ENCODE data around the gene TMEM38B. TPM values are rescaled to one million over a fixed set of nuclear protein-coding genes. Genes with fewer than 3 reads are reported as not detected.

TMEM38B gene
- total RNA-seq, 3 donors from 2014 or later, result 8.5 to 25.2 (median 22.4) TPM

- Histone ChIP-seq H3K4me3 (no peak overlapping the region), H3K4me1 (no peaks in the 10 kb centered on the region), H3K27ac (no peak overlapping the region), H3K36me3 (no peaks in the 10 kb centered on the region), H3K9me3 (no peaks in the 10 kb centered on the region), H3K27me3 (no peaks in the 10 kb centered on the region)
- intact Hi-C loops (cut with DNase I; ENCODE audit: low total_unique reads), result no loop called here
- TF ChIP-seq, protein P1, sequence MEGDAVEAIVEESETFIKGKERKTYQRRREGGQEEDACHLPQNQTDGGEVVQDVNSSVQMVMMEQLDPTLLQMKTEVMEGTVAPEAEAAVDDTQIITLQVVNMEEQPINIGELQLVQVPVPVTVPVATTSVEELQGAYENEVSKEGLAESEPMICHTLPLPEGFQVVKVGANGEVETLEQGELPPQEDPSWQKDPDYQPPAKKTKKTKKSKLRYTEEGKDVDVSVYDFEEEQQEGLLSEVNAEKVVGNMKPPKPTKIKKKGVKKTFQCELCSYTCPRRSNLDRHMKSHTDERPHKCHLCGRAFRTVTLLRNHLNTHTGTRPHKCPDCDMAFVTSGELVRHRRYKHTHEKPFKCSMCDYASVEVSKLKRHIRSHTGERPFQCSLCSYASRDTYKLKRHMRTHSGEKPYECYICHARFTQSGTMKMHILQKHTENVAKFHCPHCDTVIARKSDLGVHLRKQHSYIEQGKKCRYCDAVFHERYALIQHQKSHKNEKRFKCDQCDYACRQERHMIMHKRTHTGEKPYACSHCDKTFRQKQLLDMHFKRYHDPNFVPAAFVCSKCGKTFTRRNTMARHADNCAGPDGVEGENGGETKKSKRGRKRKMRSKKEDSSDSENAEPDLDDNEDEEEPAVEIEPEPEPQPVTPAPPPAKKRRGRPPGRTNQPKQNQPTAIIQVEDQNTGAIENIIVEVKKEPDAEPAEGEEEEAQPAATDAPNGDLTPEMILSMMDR (IDR thresholded peaks at IDR 0.05), result no peak
- TF ChIP-seq POLR2AphosphoS5 (IDR thresholded peaks at IDR 0.05), result no peak
- no peak for TF ChIP-seq POLR2A (IDR thresholded peaks at IDR 0.05)
- DNase-seq (ENCODE audit: low spot score in 2 of 2), result no peak
These were observed 17.9 kb upstream of the TMEM38B start for GRCh38 chr9:105676351-105676923.

GRCh38 chr9:105678163-105678562 lies 16.2 kb upstream of the TMEM38B start:
- Histone ChIP-seq H3K4me1 (no peaks in the 10 kb centered on the region), H3K9me3 (no peaks in the 10 kb centered on the region), H3K4me3 (no peak overlapping the region), H3K36me3 (no peaks in the 10 kb centered on the region), H3K27ac (no peak overlapping the region), H3K27me3 (no peaks in the 10 kb centered on the region)
- DNase-seq (ENCODE audit: low spot score in 2 of 2), result no peak
- intact Hi-C loops (cut with DNase I; ENCODE audit: low total_unique reads), result no loop called here
- TF ChIP-seq, protein P1 (IDR thresholded peaks at IDR 0.05), result no peak
- TF ChIP-seq POLR2A (IDR thresholded peaks at IDR 0.05) (no peak), POLR2AphosphoS5 (IDR thresholded peaks at IDR 0.05) (no peak)

GRCh38 chr9:105678781-105679180 lies 15.6 kb upstream of the TMEM38B start:
- intact Hi-C loops (cut with DNase I; ENCODE audit: low total_unique reads), result no loop called here
- DNase-seq (ENCODE audit: low spot score in 2 of 2), result no peak
- Histone ChIP-seq H3K36me3 (no peaks in the 10 kb centered on the region), H3K27ac (no peak overlapping the region), H3K4me1 (no peaks in the 10 kb centered on the region), H3K27me3 (no peaks in the 10 kb centered on the region), H3K9me3 (no peaks in the 10 kb centered on the region), H3K4me3 (no peak overlapping the region)
- TF ChIP-seq, protein P1 (IDR thresholded peaks at IDR 0.05), result no peak
- no peak for TF ChIP-seq POLR2A (IDR thresholded peaks at IDR 0.05)
- TF ChIP-seq POLR2AphosphoS5 (IDR thresholded peaks at IDR 0.05), result no peak

GRCh38 chr9:105679257-105680022 lies 14.9 kb upstream of the TMEM38B start:
- intact Hi-C loops (cut with DNase I; ENCODE audit: low total_unique reads), result no loop called here
- Histone ChIP-seq H3K36me3 (no peaks in the 10 kb centered on the region), H3K27ac (no peak overlapping the region), H3K4me3 (no peak overlapping the region), H3K9me3 (no peaks in the 10 kb centered on the region), H3K27me3 (no peaks in the 10 kb centered on the region), H3K4me1 (no peaks in the 10 kb centered on the region)
- TF ChIP-seq POLR2AphosphoS5 (IDR thresholded peaks at IDR 0.05) (no peak), POLR2A (IDR thresholded peaks at IDR 0.05) (no peak)
- TF ChIP-seq, protein P1 (IDR thresholded peaks at IDR 0.05), result no peak
- no peak for DNase-seq (ENCODE audit: low spot score in 2 of 2)

GRCh38 chr9:105681313-105681712 lies 13.0 kb upstream of the TMEM38B start:
- Histone ChIP-seq H3K4me3 (no peak overlapping the region), H3K4me1 (no peaks in the 10 kb centered on the region), H3K9me3 (no peaks in the 10 kb centered on the region), H3K27me3 (no peaks in the 10 kb centered on the region), H3K36me3 (no peaks in the 10 kb centered on the region), H3K27ac (no peak overlapping the region)
- no peak for TF ChIP-seq POLR2AphosphoS5 (IDR thresholded peaks at IDR 0.05)
- TF ChIP-seq, protein P1 (IDR thresholded peaks at IDR 0.05), result no peak
- TF ChIP-seq POLR2A (IDR thresholded peaks at IDR 0.05), result no peak
- intact Hi-C loops (cut with DNase I; ENCODE audit: low total_unique reads), result no loop called here
- DNase-seq (ENCODE audit: low spot score in 2 of 2), result no peak

Data from breast epithelium (tissue), 4 donors.